GM19438 (cell line): ENCODE data around the gene DLGAP4.
"Not testable (repeated sequence)": the region's sequence is repeated elsewhere in the genome, so short reads cannot be mapped to it uniquely, and the experiment has no call there.

Experiments
- ATAC-seq: cut with Tn5 transposase; IDR thresholded peaks from one replicate; pipeline ENCODE4 v1.9.1; 2021; ENCODE audit warnings: low read depth; ENCODE audit not compliant: unreplicated experiment

Gene DLGAP4

GRCh38 chr20:36547186-36548005 lies 241.3 kb downstream of the DLGAP4 start:
- no peak for ATAC-seq

- ATAC-seq = no peak
Measured at GRCh38 chr20:36548006-36548315, 241.8 kb downstream of the DLGAP4 start.

- ATAC-seq = no peak
Measured at GRCh38 chr20:36548704-36549627, 242.8 kb downstream of the DLGAP4 start.

GRCh38 chr20:36549628-36549941 lies 243.4 kb downstream of the DLGAP4 start:
- no peak for ATAC-seq

- ATAC-seq = no peak
Measured at GRCh38 chr20:36549942-36550789, 244.0 kb downstream of the DLGAP4 start.

GRCh38 chr20:36550790-36551299 lies 244.7 kb downstream of the DLGAP4 start:
- no peak for ATAC-seq

GRCh38 chr20:36555248-36555647 lies 249.1 kb downstream of the DLGAP4 start:
- no peak for ATAC-seq

- no peak for ATAC-seq
Measured at GRCh38 chr20:36562724-36563123, 256.6 kb downstream of the DLGAP4 start.

GRCh38 chr20:36563374-36563773 lies 257.2 kb downstream of the DLGAP4 start:
- no peak for ATAC-seq

- ATAC-seq = not testable (repeated sequence)
Measured at GRCh38 chr20:36564078-36564725, 258.1 kb downstream of the DLGAP4 start.

- not testable (repeated sequence) for ATAC-seq
Measured at GRCh38 chr20:36564726-36565121, 258.6 kb downstream of the DLGAP4 start.

GRCh38 chr20:36565520-36565919 lies 259.4 kb downstream of the DLGAP4 start:
- ATAC-seq = no peak

GRCh38 chr20:36569847-36570429 lies 263.8 kb downstream of the DLGAP4 start:
- no peak for ATAC-seq

- ATAC-seq = no peak
Measured at GRCh38 chr20:36571564-36572504, 265.7 kb downstream of the DLGAP4 start.

GRCh38 chr20:36572701-36573102 lies 266.6 kb downstream of the DLGAP4 start:
- ATAC-seq = no peak

GRCh38 chr20:36573103-36573797 lies 267.1 kb downstream of the DLGAP4 start, which contains the start of gene TGIF2:
TGIF2 (plus strand) TSS chr20:36573597; CDS start chr20:36578775, 5,178 bp downstream.
- no peak for ATAC-seq

GRCh38 chr20:36573798-36574365 lies 267.7 kb downstream of the DLGAP4 start:
- no peak for ATAC-seq
